NCI-H1694 (cell line): Measurements from ENCODE around the gene SYNM.

Experiments used
- DNase-seq: peaks from one replicate; lab custom pipeline; 2025; lab: John Stamatoyannopoulos, UW

The SYNM gene

GRCh38 chr15:99140590-99140989 lies 35.7 kb downstream of the SYNM start:
- DNase-seq, result no peak

GRCh38 chr15:99141943-99142342 lies 37.1 kb downstream of the SYNM start:
- no peak for DNase-seq

GRCh38 chr15:99142562-99142961 lies 37.7 kb downstream of the SYNM start:
- DNase-seq, result no peak

- no peak for DNase-seq
Observed at GRCh38 chr15:99143242-99143641, 38.4 kb downstream of the SYNM start.

- DNase-seq, result no peak
Observed at GRCh38 chr15:99143655-99144610, 39.1 kb downstream of the SYNM start.

GRCh38 chr15:99145005-99145404 lies 40.1 kb downstream of the SYNM start:
- no peak for DNase-seq

- DNase-seq, result no peak
Observed at GRCh38 chr15:99145778-99146177, 40.9 kb downstream of the SYNM start.

- DNase-seq, result no peak
Observed at GRCh38 chr15:99146661-99147060, 41.8 kb downstream of the SYNM start.

- no peak for DNase-seq
Observed at GRCh38 chr15:99148851-99149276, 44.0 kb downstream of the SYNM start.

GRCh38 chr15:99149366-99149765 lies 44.5 kb downstream of the SYNM start:
- DNase-seq, result no peak

GRCh38 chr15:99151156-99151555 lies 46.3 kb downstream of the SYNM start:
- no peak for DNase-seq

GRCh38 chr15:99153026-99153535 lies 48.2 kb downstream of the SYNM start:
- no peak for DNase-seq

GRCh38 chr15:99154271-99154670 lies 49.4 kb downstream of the SYNM start:
- no peak for DNase-seq

- DNase-seq, result no peak
Observed at GRCh38 chr15:99155961-99156443, 51.1 kb downstream of the SYNM start.

GRCh38 chr15:99157456-99157855 lies 52.6 kb downstream of the SYNM start:
- no peak for DNase-seq

GRCh38 chr15:99158626-99159412 lies 53.9 kb downstream of the SYNM start:
- DNase-seq, result no peak

GRCh38 chr15:99163271-99164062 lies 58.6 kb downstream of the SYNM start:
- no peak for DNase-seq

- no peak for DNase-seq
Observed at GRCh38 chr15:99164119-99164518, 59.2 kb downstream of the SYNM start.

- DNase-seq, result no peak
Observed at GRCh38 chr15:99165020-99165790, 60.3 kb downstream of the SYNM start.

- no peak for DNase-seq
Observed at GRCh38 chr15:99165956-99166689, 61.2 kb downstream of the SYNM start.
